GM18520 (cell line): ENCODE results near the gene KSR1.
"Not testable (repeated sequence)": the region's sequence is repeated elsewhere in the genome, so short reads cannot be mapped to it uniquely, and the experiment has no call there.

Source experiments
- ATAC-seq: cut with Tn5 transposase; IDR thresholded peaks from one replicate; pipeline ENCODE4 v1.9.1; 2021; ENCODE audit not compliant: unreplicated experiment

KSR1 gene

DNA sequence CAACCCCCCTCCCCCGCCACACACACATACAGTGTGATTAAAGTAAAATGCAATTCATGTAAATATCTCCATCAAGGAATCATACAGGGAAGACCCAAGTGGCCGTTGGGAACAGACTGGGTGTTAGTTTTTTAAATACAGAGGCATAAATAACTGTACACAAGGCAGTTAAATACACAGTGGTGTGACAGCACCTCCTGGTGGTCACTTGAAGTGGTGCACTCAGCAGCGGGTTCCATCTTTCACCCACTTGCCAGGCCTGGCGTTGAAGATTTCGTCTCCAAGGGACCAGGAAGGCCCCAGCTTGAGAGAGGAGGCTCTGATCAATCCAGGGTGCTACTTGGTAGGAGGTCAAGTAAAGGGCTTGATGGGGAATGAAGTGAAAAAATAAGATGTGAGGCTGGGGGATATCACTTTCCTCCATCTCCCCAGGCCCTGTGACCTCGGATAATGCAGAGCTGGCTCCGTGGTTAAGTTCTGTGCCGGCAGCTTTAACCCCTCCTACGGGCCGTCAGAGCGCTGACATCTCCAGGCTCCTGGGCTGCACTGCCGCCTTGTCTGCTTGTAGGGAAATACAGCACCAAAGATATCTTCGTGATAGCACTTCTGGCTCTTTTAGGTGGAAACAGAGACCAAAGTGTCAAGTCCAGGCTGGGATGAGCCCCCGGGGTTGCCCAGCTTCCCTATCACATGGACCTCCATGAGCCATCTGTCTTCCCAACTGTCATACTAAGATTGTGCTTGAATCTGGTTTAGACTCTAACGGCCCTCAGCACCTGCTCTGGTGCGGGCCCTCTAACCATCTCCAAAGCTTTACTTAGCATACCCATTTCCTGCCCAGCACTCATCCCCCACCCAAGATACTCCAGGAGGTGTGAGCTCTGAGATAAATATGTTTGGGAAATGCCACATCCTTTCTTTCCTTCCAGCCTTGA is 195.4 kb downstream of the KSR1 start:
- ATAC-seq, result no peak

DNA sequence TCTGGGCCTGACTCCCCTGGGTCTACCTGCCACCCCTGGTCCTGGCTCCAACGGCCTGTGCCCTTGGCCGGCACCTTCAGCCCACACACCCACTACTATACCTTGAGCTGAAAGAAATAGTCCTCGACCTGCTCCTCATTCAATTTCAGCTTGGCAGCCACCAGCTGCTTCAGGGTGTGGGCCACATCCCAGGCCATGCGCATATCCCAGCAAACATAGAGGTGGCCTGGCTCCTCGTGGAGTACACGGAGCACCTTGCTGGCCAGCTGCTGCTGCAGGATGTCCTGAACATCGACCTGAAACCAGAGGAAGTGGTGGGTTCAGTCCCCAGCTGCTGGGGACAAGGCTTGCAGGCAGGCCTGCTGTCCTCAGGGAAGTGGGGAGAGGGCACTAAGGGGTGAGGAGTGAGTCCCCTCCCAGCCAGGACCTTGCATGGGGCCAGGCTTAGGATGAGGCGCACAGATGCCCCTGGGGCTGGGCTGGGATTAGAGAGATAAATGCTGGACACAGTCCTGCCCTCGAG is 197.3 kb downstream of the KSR1 start:
- ATAC-seq, result not testable (repeated sequence)

DNA sequence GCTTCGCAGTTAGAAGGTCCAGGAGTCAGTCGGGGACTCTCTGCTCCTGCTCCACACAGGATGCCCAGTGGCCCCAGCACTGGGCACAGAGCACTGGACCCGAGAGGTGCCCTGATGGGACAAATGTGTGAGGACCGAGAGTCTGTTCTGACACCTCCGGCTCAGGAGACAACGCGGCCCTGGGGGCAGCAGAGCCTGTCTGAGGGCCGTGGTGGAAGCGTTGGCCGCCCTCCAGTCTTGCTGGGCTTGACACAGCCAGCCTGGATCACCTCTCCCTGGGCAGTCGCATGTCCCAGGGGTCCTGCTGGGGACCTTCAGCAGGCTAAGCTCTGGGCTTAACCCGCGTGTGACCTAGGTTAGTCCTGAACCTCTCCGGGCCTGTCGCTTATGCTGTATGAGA is 197.9 kb downstream of the KSR1 start:
- no peak for ATAC-seq

DNA sequence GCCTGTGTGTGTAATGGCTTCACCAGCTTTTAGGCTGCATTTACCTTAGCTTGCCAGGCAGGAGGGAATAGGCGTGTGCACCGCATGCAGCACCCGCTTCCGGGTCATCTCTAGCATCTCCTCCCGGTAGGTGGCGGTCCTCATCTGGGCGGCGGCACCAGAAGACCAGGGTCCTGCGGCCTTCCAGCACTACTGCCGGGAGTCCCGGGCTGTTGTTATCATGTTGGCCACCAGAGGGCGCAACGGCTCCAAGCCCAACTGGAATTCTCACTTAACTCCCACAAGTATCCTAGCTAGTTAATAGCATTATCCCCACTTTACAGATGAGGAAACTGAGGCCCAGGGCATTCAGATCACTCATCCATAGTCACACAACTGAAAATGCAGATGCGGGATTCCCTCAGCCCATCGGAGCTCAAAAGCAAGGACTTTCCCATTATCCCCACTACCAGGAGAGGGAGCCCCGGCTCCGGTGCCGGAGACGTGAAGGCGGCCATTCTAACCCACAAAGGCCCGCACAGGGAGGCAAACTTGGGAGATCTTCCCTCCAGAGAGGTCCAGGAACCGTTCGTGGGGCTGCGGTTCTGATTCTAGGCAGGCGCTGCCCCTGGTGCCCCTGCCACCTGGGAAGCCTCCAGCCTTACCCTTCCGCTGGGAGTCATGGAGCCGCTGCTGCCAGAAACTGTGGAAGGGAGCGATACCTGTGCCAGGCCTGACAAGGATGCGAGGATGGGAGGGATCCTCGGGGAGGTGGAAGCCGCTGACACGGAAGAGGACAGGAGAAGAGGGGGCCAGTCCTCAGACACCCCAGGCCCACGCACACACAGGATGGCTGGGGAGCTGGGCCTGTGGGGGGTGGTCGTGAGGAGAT is 198.6 kb downstream of the KSR1 start:
- no peak for ATAC-seq

DNA sequence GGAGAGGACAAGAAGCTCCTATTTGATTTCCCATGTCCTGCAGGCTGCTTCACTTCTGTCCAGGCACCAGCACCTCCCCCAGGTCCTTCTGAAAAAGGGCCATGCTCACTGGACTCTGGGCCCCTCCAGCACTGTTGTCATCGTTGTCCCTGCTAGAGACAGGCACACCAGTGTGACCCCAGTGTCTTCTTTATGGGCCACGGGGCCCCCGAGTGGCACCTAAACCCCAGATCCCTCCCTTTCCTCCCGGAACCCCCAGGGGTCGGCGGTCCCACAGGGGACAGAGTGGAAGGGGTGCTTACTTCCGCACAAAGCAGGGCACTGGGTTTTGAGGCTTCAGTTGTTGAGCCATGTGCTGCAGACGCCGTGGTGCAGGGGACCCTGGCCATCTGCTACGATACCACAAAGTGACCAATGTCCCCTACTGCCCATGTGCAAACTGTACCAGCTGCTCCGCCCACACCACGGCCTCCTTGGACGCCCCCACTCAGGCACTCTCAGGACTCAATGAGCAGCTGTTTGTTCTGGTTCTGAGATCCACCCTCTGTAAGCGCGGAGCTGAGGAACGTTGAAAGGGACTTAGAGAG is 199.4 kb downstream of the KSR1 start:
- ATAC-seq, result not testable (repeated sequence)

DNA sequence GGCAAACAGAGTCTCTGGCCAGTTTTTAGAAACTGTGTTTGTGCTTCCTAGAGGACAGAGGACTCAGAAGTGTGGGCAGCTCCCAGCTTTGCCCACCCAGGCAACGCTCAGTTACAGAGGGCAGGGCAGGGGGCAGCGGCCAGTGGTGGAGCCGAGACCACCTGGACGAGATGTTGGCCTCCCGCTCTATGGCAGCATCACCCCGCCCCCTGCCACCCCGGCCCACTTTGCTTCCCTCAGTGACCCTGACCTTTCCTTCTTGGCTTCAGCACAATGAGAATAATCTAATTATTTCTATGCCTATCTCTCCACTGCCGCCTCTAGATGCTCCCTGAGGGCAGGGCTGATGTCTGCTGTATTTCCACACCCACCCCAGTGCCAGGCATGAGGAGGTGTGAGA is 200.4 kb downstream of the KSR1 start:
- not testable (repeated sequence) for ATAC-seq

DNA sequence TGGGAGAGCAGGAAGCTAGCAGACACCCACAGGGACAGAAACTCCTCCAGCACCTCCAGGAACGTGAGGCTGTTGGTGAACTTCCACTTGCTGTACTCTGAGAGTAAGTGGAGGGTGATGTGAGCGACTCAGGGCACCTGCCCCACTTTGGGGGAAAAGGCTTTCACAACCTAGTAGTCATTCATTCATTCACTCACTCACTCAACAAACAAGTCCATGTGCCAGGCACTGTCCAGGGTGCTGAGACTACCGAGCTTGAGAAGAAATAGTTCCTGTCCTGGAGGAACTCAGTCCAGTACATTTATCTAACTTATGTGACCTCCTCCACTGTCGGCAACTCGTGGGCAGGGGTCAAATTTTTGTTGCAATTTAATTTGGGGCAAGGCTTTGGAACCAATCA is 201.4 kb downstream of the KSR1 start:
- ATAC-seq, result no peak

DNA sequence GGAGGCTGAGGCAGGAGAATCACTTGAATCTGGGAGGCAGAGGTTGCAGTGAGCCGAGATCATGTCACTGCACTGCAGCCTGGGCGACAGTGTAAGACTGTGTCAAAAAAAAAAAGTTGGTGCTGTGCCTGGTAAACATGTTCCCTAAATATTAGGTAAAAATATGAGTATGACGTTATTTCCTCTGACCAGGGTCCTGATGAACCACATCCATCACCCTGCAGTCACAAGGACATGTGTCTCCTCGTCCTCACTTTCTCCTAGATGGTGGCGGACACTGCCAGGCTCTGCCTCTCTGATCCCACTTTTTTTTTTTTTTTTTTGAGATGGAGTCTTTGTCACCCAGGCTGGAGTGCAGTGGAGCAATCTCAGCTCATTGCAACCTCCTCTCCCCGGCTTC is 203.4 kb downstream of the KSR1 start:
- ATAC-seq, result no peak

DNA sequence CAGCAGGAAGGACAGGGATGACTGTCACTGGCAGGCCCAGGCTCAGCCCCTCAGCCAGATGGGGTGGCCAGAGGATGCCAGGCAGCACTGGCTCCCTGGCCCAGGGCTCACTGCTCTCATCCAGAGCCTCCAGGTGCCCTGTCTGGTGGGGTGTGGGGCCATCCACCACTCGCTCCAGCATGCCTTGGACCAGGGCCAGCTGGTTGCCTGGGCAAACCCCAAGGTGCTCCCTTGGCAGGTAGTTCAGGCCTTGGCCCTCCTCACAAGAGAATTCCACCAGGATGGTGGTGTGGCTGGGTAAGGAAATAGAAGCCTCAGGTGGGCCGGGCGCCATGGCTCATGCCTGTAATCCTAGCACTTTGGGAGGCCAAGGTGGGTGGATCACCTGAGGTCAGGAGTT is 204.2 kb downstream of the KSR1 start:
- ATAC-seq, result no peak

DNA sequence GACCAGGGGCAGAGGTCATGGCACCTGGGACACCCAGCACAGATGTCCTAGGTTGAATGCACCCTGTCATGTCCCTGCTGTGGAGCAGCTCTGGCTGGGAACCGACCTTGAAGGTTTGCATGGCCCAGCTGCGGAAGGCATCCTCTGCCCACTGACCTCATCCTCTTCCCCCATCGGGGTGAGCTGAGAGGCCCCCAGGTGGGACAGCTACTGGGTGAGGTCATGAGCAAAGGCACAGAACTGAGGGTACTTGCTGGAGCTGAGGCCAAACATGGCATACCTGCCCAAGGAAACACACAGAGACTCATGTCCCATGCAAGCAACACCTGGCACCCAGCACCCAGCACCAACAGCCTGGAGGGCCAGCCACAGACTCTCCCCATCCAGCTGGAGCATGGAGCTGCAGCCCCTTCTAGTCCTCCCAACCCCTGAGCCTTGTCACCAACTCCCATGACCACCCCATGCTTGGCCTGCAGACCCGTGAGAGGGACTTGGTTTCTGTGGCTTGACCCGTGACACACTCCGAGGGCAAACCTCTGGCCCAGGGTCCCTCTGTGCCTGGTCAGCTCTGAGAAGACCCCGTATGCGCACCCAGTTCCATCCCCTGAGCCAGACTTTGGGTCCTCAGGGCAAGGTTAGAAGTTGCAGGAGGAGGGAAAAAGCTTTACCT is 207.8 kb downstream of the KSR1 start:
- no peak for ATAC-seq

DNA sequence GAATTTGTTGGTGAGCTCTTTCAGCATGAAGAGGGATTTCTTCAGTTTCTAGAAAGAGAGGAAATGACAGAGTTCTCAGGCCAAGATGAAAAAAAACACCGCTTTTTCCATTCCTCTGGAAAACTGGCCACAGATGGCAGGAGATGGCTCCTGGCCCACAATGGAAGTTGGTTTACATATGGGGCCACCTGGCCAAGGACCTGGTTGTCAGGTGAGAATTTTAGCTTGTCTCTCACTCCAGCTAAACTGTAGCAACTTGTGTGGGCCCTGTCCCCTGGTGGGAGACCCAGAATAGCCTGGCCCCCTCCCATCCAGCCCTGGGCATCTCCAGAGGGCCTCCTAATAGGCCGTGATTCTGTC is 208.3 kb downstream of the KSR1 start:
- no peak for ATAC-seq

DNA sequence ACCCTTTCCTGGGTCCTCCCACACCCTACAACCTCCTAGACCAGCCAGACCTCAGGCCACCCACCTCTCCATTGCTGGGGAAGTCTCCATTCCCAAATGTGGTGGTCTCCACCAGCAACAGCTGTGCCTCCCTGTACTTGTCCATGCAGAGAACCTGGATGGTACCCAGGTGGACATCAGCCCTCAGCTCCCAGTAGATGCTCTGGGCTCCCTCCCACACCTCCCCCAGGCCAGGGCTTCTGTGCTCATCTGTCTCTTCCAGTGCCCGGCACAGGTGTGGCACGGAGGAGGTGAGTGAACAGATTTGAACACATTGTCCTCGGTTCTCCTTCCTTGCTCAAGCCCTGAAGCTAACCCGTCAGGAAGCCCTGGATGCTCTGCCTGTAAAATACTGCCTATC is 209.3 kb downstream of the KSR1 start:
- ATAC-seq, result no peak

DNA sequence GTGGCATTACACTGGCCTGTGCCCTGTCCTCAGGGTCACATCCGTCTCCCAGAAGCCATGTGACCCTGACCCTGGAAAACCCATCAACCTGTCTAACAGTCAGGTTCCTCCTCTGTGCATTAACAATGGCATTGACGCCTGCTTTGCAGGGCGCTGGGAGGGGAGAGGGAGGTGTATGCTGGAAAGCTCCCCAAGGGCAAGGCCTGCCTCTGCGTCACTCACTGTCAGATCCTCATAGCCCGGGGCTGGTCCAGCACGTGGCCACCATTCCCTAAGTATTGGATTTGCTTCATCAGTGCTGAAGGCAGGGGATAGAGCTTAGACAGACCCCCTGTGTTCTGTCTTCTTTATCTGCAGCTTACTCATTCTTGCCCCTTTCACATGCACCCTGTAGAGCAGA is 210.0 kb downstream of the KSR1 start:
- not testable (repeated sequence) for ATAC-seq

DNA sequence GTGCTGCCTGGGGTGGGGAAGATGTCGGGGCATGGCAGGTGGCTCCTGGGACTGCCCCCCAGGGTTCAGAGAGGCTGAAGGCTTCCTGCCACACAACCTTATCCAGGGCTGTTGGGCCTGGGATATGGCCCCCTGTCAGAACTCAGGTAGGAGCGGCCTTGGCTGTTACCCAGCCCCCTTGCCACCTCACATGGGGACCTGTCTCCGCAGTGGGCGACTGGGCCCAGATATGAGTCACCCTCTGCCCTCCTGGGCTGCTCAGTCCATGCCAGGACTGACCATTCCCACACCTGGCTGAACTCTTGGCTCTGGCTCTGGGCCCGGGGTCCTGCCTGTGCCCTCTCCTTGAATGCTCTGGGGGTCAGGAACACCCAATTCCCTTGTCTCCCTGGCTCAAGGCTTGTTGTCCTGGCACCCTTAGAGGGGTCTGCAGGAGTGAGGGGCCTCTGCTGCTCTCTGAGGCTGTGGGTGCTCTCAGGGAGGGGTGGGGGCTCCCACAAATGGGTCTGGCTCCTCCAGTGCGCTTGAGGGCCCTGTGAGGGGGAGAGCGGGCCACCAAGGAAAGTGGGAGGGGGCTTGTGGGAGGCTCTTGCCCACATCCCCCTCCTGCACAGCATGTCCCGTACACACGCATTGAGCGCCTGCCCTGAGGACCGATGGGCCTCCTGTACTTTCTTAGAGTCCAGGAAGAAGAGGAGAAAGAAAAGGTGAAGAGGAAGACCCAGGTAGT is 210.7 kb downstream of the KSR1 start:
- no peak for ATAC-seq

DNA sequence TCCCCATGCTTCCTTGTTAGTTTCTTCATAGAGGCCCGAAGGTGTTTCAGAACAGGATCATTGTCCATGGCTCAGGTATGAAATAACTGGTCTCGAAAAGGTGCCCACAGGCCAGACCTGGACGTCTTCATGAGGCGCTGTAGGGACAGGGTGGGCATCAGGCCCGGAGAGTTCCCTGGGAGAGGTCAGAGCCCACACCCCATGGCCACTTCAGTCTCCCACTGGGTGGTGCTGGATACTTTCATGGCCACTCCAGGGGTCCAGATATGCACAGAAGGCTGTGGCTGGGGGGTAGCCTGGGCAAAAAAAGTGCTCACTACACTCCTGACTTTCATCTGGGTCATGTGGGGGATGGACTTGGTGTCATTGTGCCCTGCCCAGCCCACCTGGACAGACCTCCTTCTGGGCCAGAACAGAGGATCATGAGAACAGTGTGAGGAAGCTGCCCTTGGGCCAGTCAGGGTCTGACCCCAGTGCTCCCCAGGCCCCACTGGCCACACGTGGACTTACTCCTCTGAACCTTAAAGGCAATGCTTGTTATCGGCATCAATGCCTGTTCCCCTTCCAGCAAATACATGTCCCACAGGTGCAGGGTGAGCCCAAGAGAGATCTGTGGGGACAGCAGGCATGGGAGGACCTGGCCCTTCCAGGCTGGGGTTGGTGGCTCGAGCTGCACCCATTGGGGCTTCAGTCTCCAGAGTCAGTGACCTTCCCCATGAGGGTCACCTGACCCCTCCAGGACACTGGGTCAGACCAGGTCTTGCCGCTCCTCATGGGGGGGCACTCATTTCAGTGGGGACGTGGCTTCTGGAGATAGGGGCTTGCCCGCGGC is 211.6 kb downstream of the KSR1 start:
- ATAC-seq, result no peak

DNA sequence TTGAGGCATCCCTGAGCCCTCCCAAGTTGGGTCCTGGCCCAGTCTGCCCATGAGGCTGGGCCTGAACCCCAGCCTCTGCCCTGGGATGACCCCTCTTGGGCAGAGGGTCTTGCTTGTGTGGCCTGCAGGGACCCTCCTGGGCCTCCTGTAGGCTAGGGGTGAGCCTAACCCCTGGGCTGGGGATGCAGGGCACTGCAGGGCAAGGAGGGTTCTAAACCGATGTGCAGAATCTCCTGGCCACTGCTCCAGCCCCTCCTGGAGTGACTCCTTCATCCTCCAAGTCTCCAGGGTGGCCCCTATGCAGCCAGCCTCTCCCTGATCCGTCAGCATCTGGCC is 212.2 kb downstream of the KSR1 start:
- no peak for ATAC-seq

DNA sequence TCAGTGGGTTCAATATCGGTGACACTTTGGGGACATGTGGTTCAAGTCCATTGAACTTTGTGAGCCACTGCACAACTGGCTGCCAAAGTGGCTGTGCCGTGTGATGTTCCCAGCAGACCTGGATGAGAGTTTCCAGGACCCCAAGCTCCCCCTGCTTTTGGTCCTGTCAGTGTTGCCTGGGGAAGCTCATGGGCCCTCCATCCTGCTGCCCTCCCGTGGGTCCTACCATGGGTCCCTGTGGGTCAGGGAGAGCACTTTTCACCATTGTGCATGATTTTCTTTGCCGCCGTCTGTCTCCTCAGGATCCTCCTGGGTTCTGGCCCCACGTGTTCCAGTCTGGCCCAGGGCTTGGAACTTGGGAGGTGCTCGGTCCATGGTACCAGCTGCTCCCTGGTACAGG is 212.9 kb downstream of the KSR1 start:
- no peak for ATAC-seq

DNA sequence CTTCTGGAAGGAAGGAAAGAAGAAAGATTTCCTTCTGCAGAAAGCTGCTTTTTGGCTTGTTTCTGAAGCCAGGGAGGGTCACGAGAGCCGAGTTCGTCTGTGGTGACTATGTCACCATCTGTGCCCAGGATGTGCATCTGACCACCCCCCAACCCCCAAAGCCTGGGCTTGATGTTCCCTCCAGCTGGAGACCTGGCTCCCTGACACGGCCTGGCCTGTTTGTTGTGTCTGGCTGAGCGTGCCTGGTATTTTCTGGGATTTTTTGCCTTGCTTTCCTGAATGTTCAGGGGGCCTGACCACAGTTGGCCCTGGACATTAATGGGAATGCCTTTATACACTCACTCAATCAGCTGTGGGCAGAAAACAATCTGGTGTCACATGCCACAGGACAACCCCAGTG is 213.6 kb downstream of the KSR1 start:
- no peak for ATAC-seq

DNA sequence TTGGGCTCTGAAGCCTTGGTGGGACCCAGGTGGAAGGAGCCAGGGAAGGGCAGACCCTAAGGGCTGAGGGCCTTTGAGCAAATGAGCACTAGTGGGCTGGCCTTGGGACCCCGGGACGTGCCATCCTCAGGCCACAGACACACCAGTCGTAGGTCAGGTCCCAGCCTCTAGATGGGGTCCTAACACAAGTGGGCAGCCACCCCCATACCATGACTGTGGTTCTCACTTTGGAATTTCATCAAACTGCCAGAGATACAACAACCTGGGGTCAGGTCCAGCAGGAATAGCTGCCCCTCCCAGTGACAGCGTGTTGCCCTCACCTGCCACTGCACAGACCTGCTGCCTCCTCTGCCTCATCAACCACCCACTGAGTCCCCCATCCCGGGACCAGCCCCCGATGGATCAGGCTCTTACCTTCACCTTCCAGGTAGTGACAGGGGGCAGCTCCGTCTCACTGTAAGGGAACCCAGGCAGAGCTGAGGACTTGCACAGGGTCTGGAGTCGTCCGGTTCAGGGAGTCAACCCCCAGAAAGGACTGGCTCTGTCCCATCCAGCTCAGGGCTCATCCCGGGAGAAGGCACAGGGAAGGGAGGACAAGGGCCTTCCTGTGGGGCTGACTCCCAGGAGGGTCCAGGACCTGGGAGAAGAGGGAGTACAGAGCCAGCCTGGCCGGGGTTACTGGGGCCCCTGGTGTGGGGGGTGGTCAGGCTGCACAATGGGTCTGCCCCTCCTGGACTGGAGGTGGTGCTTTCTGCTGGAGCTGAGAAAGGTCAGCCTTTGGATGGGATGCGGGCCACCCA is 214.7 kb downstream of the KSR1 start:
- no peak for ATAC-seq
